Fibroblast of pulmonary artery (primary cell): ENCODE results near the gene PPP2R3B.

Source experiments
- DNase-seq: peaks from one replicate; pipeline ENCODE4 v3.0.0-alpha.2; 2010; ENCODE audit warnings: low read depth
- H3K4me3 ChIP-seq: replicated peaks from 2 replicates; pipeline ENCODE4 v1.5.1; 2011; ENCODE audit warnings: low read depth, mild to moderate bottlenecking, control low read depth, low read length, moderate library complexity
- CTCF ChIP-seq: IDR thresholded peaks from 2 replicates; pipeline ENCODE4 v1.5.1; 2011; ENCODE audit warnings: mild to moderate bottlenecking, control low read depth, low read length, inconsistent platforms; ENCODE audit errors: missing control alignments

PPP2R3B gene

GRCh38 chrX:319579-320125 is 67.1 kb downstream of the PPP2R3B start:
- no peak for DNase-seq
- H3K4me3 ChIP-seq, result peak overlapping the region; percentile 92
- no peak for TF ChIP-seq CTCF

- H3K4me3 ChIP-seq, result peak within 1 kb of the TSS; percentile 92
- no peak for TF ChIP-seq CTCF
- DNase-seq, result peak; percentile 100
Observed at GRCh38 chrX:318739-319578, 67.7 kb downstream of the PPP2R3B start, which contains the start of gene GTPBP6. Gene GTPBP6, minus strand, starts transcription at chrX:318796. Its CDS starts 9 bp downstream, at chrX:318787.

- H3K4me3 ChIP-seq, result peak overlapping the region; percentile 80
- DNase-seq, result peak; percentile 99
- TF ChIP-seq CTCF, result no peak
Observed at GRCh38 chrX:318068-318738, 68.5 kb downstream of the PPP2R3B start.

- H3K4me3 ChIP-seq, result peak overlapping the region; percentile 80
- DNase-seq, result no peak
- TF ChIP-seq CTCF, result no peak
Observed at GRCh38 chrX:317424-318067, 69.2 kb downstream of the PPP2R3B start.

GRCh38 chrX:316351-317325 is 70.1 kb downstream of the PPP2R3B start:
- no peak for TF ChIP-seq CTCF
- no peak overlapping the region for H3K4me3 ChIP-seq
- no peak for DNase-seq
